ENCODE results near the gene FBRSL1.

- TF ChIP-seq RAD21 (IDR thresholded peaks at IDR 0.05), result no peak
- TF ChIP-seq GABPA (IDR thresholded peaks at IDR 0.05 in 1 of 2, conservative IDR thresholded peaks at IDR 0.05 in 1 of 2), result no peak
- TF ChIP-seq CTCF (IDR thresholded peaks at IDR 0.05; ENCODE audit: low read depth, low read length, missing input control), result no peak
- no peak for TF ChIP-seq MAX (IDR thresholded peaks at IDR 0.05)
- TF ChIP-seq EGR1 (IDR thresholded peaks at IDR 0.05; ENCODE audit: low read depth in 2 of 2), result no peak
- TF ChIP-seq REST (IDR thresholded peaks at IDR 0.05), result no peak
- no peak for TF ChIP-seq YY1 (IDR thresholded peaks at IDR 0.05)
- no peak for TF ChIP-seq TAF1 (conservative IDR thresholded peaks at IDR 0.05)
- TF ChIP-seq ATF3 (IDR thresholded peaks at IDR 0.05), result no peak
Observed at GRCh38 chr12:132528564-132529106, 38.7 kb downstream of the FBRSL1 start.

Data from liver (tissue), 3 donors.